Motor neuron (in vitro differentiated cells): Measurements from ENCODE around the gene PARVB. TPM values are rescaled to one million over a fixed set of nuclear protein-coding genes. Genes with fewer than 3 reads are reported as not detected.

Source experiments
- ATAC-seq, 8 experiments: fragments of 200-7000 bp; cut with Tn5 transposase; replicated peaks in 6 of 8; 2 replicates each; pipeline ENCODE4 v1.8.0; 2021; ENCODE audit warnings: mild to moderate bottlenecking in 8 of 8, moderate library complexity in 8 of 8
- H3K27ac ChIP-seq, 2 donors: fragments of 250-450 bp; sonication (Bioruptor Pico); 2 replicates each; pipeline ENCODE4 v1.9.0; 2021; ENCODE audit warnings: antibody characterized with exemption in 2 of 2, mild to moderate bottlenecking in 2 of 2, moderate library complexity in 1 of 2
- H3K4me1 ChIP-seq, 2 donors: fragments of 250-450 bp; sonication (Bioruptor Pico); replicated peaks in 1 of 2; 2 replicates each; pipeline ENCODE4 v1.6.1; 2021; ENCODE audit warnings: antibody characterized with exemption in 2 of 2, mild to moderate bottlenecking in 2 of 2, moderate library complexity in 1 of 2
- H3K4me3 ChIP-seq, 5 donors: fragments of 250-450 bp; sonication (Bioruptor Pico); 2 replicates each; pipeline ENCODE4 v1.9.0; 2021; ENCODE audit warnings: antibody characterized with exemption in 5 of 5, mild to moderate bottlenecking in 5 of 5, moderate library complexity in 4 of 5
- WGBS, 10 experiments: fragments of 450-650 bp; shearing (Covaris generic); methylation state at CpG; one replicate each; pipeline ENCODE4 v1.0.0; 2022; 5-methylcytosine and 5-hydroxymethylcytosine counted together
- in situ Hi-C, 9 experiments: fragments of 400-800 bp; cut with MboI; loops; one replicate each; pipeline ENCODE4 v1.15.0; 2021; ENCODE audit warnings: low sequenced_read_pairs in 9 of 9, low pct_unique_long_range_greater_than_20kb in 2 of 9; ENCODE audit not compliant: unreplicated experiment in 9 of 9
- total RNA-seq, 8 experiments: library from RNA; unstranded; fragments of 300-600 nt; gene quantifications; 2 replicates each; pipeline versions ENCODE4 v1.2.3 to v1.2.4, GENCODE V29; 2022

PARVB gene
- total RNA-seq, 8 experiments from 2014 or later: 0.65 to 66.5 (median 3.3) TPM

- in situ Hi-C loops: no loop called here
- WGBS, 10 experiments: 94 to 95% methylated on average over 3 of the region's 5 CpGs; no CpG with 5 or more reads in 8 of the 10 experiments
- no peak overlapping the region for H3K27ac ChIP-seq
- H3K4me1 ChIP-seq: peaks cover 3 to 15% of the 10 kb centered on the region in 2 donors
- H3K4me3 ChIP-seq: no peak overlapping the region
- ATAC-seq: no peak
Observed at GRCh38 chr22:44160421-44160820, 136.3 kb downstream of the PARVB start.

GRCh38 chr22:44161673-44162072 lies 137.6 kb downstream of the PARVB start:
- Histone ChIP-seq H3K4me1 (peaks cover 12 to 24% of the 10 kb centered on the region in 2 donors), H3K4me3 (no peak overlapping the region), H3K27ac (no peak overlapping the region)
- in situ Hi-C loops: no loop called here
- WGBS, 10 experiments: 87 to 100% methylated on average over 1 to 5 of the region's 11 CpGs; no CpG with 5 or more reads in 8 of the 10 experiments
- ATAC-seq: no peak

- no peak overlapping the region for H3K27ac ChIP-seq
- no peak overlapping the region for H3K4me3 ChIP-seq
- ATAC-seq: no peak
- WGBS, 10 experiments: 91 to 100% (median 94%) methylated on average over 1 to 8 of the region's 13 CpGs; no CpG with 5 or more reads in 3 of the 10 experiments
- H3K4me1 ChIP-seq: peaks cover 18 to 28% of the 10 kb centered on the region in 2 donors
- in situ Hi-C loops: no loop called here
Observed at GRCh38 chr22:44162960-44163359, 138.9 kb downstream of the PARVB start.

- Histone ChIP-seq H3K4me3 (no peak overlapping the region), H3K4me1 (peaks cover 18 to 22% of the 10 kb centered on the region in 2 donors), H3K27ac (no peak overlapping the region)
- no peak for ATAC-seq
- in situ Hi-C loops: no loop called here
- WGBS, 10 experiments: 67 to 100% (median 90%) methylated on average over 1 to 7 of the region's 18 CpGs; no CpG with 5 or more reads in 7 of the 10 experiments
Observed at GRCh38 chr22:44163536-44163935, 139.4 kb downstream of the PARVB start.

GRCh38 chr22:44164031-44164430 lies 139.9 kb downstream of the PARVB start:
- no peak overlapping the region for H3K27ac ChIP-seq
- WGBS, 10 experiments: 60 to 100% (median 88%) methylated on average over 1 to 9 of the region's 11 CpGs; no CpG with 5 or more reads in 6 of the 10 experiments
- in situ Hi-C loops: no loop called here
- no peak for ATAC-seq
- peaks cover 16 to 19% of the 10 kb centered on the region in 2 donors for H3K4me1 ChIP-seq
- H3K4me3 ChIP-seq: no peak overlapping the region

- ATAC-seq: no peak
- WGBS, 10 experiments: 86 to 97% (median 93%) methylated on average over 2 to 6 of the region's 15 CpGs; no CpG with 5 or more reads in 5 of the 10 experiments
- in situ Hi-C loops: no loop called here
Observed at GRCh38 chr22:44165286-44165874, 141.3 kb downstream of the PARVB start.

GRCh38 chr22:44166498-44167276 lies 142.6 kb downstream of the PARVB start:
- in situ Hi-C loops: no loop called here
- WGBS, 10 experiments: 53 to 96% (median 60%) methylated on average over 1 to 5 of the region's 20 CpGs; no CpG with 5 or more reads in 7 of the 10 experiments

More at GRCh38 chr22:44165286-44165874, 141.3 kb downstream of the PARVB start:
- H3K27ac ChIP-seq: no peak overlapping the region
- no peak overlapping the region for H3K4me3 ChIP-seq
- peaks cover 14 to 15% of the 10 kb centered on the region in 2 donors for H3K4me1 ChIP-seq

GRCh38 chr22:44167501-44167900 lies 143.4 kb downstream of the PARVB start:
- in situ Hi-C loops: no loop called here
- ATAC-seq: no peak
- WGBS, 10 experiments: 61 to 100% (median 73%) methylated on average over 1 to 3 of the region's 12 CpGs; no CpG with 5 or more reads in 6 of the 10 experiments
- Histone ChIP-seq H3K27ac (no peak overlapping the region), H3K4me1 (peaks cover 23 to 24% of the 10 kb centered on the region in 2 donors), H3K4me3 (no peak overlapping the region)

More at GRCh38 chr22:44166498-44167276, 142.6 kb downstream of the PARVB start:
- Histone ChIP-seq H3K4me3 (no peak overlapping the region), H3K4me1 (peaks cover 19 to 20% of the 10 kb centered on the region in 2 donors), H3K27ac (peak overlapping the region; percentile 41 to 42)
- peak in 5 of 8 experiments; percentile 62 to 90 (median 69) for ATAC-seq

- in situ Hi-C loops: no loop called here
- no peak for ATAC-seq
- 100% methylated on average over 1 to 2 of the region's 13 CpGs; no CpG with 5 or more reads in 7 of the 10 experiments for WGBS, 10 experiments
- no peak overlapping the region for H3K27ac ChIP-seq
- peaks cover 25 to 31% of the 10 kb centered on the region in 2 donors for H3K4me1 ChIP-seq
- H3K4me3 ChIP-seq: no peak overlapping the region
Observed at GRCh38 chr22:44168206-44168605, 144.1 kb downstream of the PARVB start.

- ATAC-seq: no peak
- Histone ChIP-seq H3K27ac (no peak overlapping the region), H3K4me1 (peaks cover 25 to 32% of the 10 kb centered on the region in 2 donors), H3K4me3 (no peak overlapping the region)
- in situ Hi-C loops: no loop called here
- WGBS, 10 experiments: 100% methylated on average over 1 to 2 of the region's 11 CpGs; no CpG with 5 or more reads in 7 of the 10 experiments
Observed at GRCh38 chr22:44170470-44170869, 146.4 kb downstream of the PARVB start.

- peaks cover 18 to 24% of the 10 kb centered on the region in 2 donors for H3K4me1 ChIP-seq
- ATAC-seq: no peak
- in situ Hi-C loops: no loop called here
- H3K4me3 ChIP-seq: no peak overlapping the region
- no peak overlapping the region for H3K27ac ChIP-seq
- WGBS, 10 experiments: 40 to 100% (median 96%) methylated on average over 1 to 5 of the region's 6 CpGs; no CpG with 5 or more reads in 1 of the 10 experiments
Observed at GRCh38 chr22:44171561-44171960, 147.5 kb downstream of the PARVB start.

- ATAC-seq: peak in 6 of 8 experiments; percentile 43 to 78 (median 76)
- WGBS, 10 experiments: 18 to 100% (median 72%) methylated on average over 1 to 15 of the region's 22 CpGs
Observed at GRCh38 chr22:44172370-44173108, 148.4 kb downstream of the PARVB start.

More at GRCh38 chr22:44172370-44173108, 148.4 kb downstream of the PARVB start:
- in situ Hi-C loops: no loop called here
- H3K4me3 ChIP-seq: no peak overlapping the region
- no peak overlapping the region for H3K27ac ChIP-seq
- H3K4me1 ChIP-seq: peaks cover 11 to 17% of the 10 kb centered on the region in 2 donors
